WTC11 (cell line): Measurements from ENCODE around the gene RBMS1. TPM values are rescaled to one million over a fixed set of nuclear protein-coding genes. Genes with fewer than 3 reads are reported as not detected.

Experiments
- ATAC-seq: fragments of 200-7000 bp; cut with Tn5 transposase; 2 replicates; pipeline ENCODE4 v1.10.0; 2021; ENCODE audit warnings: mild to moderate bottlenecking, moderate library complexity
- CTCF ChIA-PET: fragments of 300-600 bp; sonication (Branson Sonifier 250); formaldehyde crosslinking; loops from one replicate; lab custom pipeline; 2021; ENCODE audit warnings: antibody characterized with exemption; lab: Charles Lee
- POLR2A ChIA-PET: fragments of 350-600 bp; sonication (Branson Sonifier 250); formaldehyde crosslinking; loops from one replicate; lab custom pipeline; 2021; ENCODE audit warnings: antibody characterized with exemption; lab: Charles Lee
- DNase-seq: peaks from one replicate; pipeline ENCODE4 v3.0.0; 2021; ENCODE audit warnings: low spot score
- H3K27ac Mint-ChIP-seq: 2 replicates; pipeline ENCODE4 v1.8.0; 2021; ENCODE audit warnings: mixed read lengths
- H3K27me3 Mint-ChIP-seq: 2 replicates; pipeline ENCODE4 v1.8.0; 2021; ENCODE audit warnings: low read depth, mild to moderate bottlenecking, moderate library complexity, mixed read lengths
- H3K36me3 Mint-ChIP-seq: 2 replicates; pipeline ENCODE4 v1.8.0; 2021; ENCODE audit warnings: mixed read lengths
- H3K4me1 Mint-ChIP-seq: 2 replicates; pipeline ENCODE4 v1.8.0; 2022; ENCODE audit warnings: mixed read lengths
- H3K4me3 Mint-ChIP-seq: 2 replicates; pipeline ENCODE4 v1.8.0; 2021; ENCODE audit warnings: mild to moderate bottlenecking, moderate library complexity, mixed read lengths
- H3K9me3 Mint-ChIP-seq: 2 replicates; pipeline ENCODE4 v1.8.0; 2021; ENCODE audit warnings: mixed read lengths
- AR ChIP-seq: fragments of 250-450 bp; sonication (Bioruptor Pico); IDR thresholded peaks from 2 replicates; pipeline ENCODE4 v1.9.0; 2021; ENCODE audit warnings: mild to moderate bottlenecking
- ARID4B ChIP-seq: sonication (generic); formaldehyde crosslinking; IDR thresholded peaks from 2 replicates; pipeline ENCODE4 v1.8.0; 2023; ENCODE audit warnings: missing genetic modification reagents, mild to moderate bottlenecking, borderline replicate concordance
- ATF2 ChIP-seq: sonication (generic); formaldehyde crosslinking; IDR thresholded peaks from 2 replicates; pipeline ENCODE4 v1.8.1; 2022; ENCODE audit warnings: low read depth, missing genetic modification reagents, borderline replicate concordance
- ATF6 ChIP-seq: sonication (generic); formaldehyde crosslinking; IDR thresholded peaks from 2 replicates; pipeline ENCODE4 v1.8.1; 2023; ENCODE audit warnings: mild to moderate bottlenecking, missing genetic modification reagents
- CREM ChIP-seq: sonication (generic); formaldehyde crosslinking; IDR thresholded peaks from 2 replicates; pipeline ENCODE4 v1.8.1; 2022; ENCODE audit warnings: mild to moderate bottlenecking, missing genetic modification reagents, moderate library complexity
- E2F4 ChIP-seq: sonication (generic); formaldehyde crosslinking; IDR thresholded peaks from 2 replicates; pipeline ENCODE4 v1.8.1; 2022; ENCODE audit warnings: low read depth, mild to moderate bottlenecking, moderate library complexity, missing genetic modification reagents, borderline replicate concordance
- EMX1 ChIP-seq: fragments of 250-450 bp; sonication (Bioruptor Pico); IDR thresholded peaks from 2 replicates; pipeline ENCODE4 v1.8.0; 2021; ENCODE audit warnings: mild to moderate bottlenecking
- FOXK1 ChIP-seq: sonication (generic); formaldehyde crosslinking; IDR thresholded peaks from 2 replicates; pipeline ENCODE4 v1.8.0; 2022; ENCODE audit warnings: mild to moderate bottlenecking, moderate library complexity, missing genetic modification reagents
- JAZF1 ChIP-seq: fragments of 250-450 bp; sonication (Bioruptor Pico); IDR thresholded peaks from 2 replicates; pipeline ENCODE4 v1.9.0; 2021; ENCODE audit warnings: moderate library complexity, mild to moderate bottlenecking, inconsistent platforms
- JUN ChIP-seq: sonication (generic); formaldehyde crosslinking; IDR thresholded peaks from 2 replicates; pipeline ENCODE4 v1.8.0; 2023; ENCODE audit warnings: mild to moderate bottlenecking, missing genetic modification reagents
- MAX ChIP-seq: sonication (generic); formaldehyde crosslinking; IDR thresholded peaks from 2 replicates; pipeline ENCODE4 v1.8.0; 2022; ENCODE audit warnings: mild to moderate bottlenecking, missing genetic modification reagents
- NR3C1 ChIP-seq: sonication (generic); formaldehyde crosslinking; conservative IDR thresholded peaks from 2 replicates; pipeline ENCODE4 v1.8.1; 2023; ENCODE audit warnings: low read depth, mild to moderate bottlenecking, missing genetic modification reagents
- RELA ChIP-seq: sonication (generic); formaldehyde crosslinking; IDR thresholded peaks from 2 replicates; pipeline ENCODE4 v1.8.1; 2022; ENCODE audit warnings: missing genetic modification reagents, mild to moderate bottlenecking, borderline replicate concordance
- STAT6 ChIP-seq: sonication (generic); formaldehyde crosslinking; conservative IDR thresholded peaks from 2 replicates; pipeline ENCODE4 v1.8.1; 2023; ENCODE audit warnings: mild to moderate bottlenecking, low read depth, missing genetic modification reagents, moderate library complexity
- USF1 ChIP-seq: sonication (generic); formaldehyde crosslinking; IDR thresholded peaks from 2 replicates; pipeline ENCODE4 v1.8.0; 2022; ENCODE audit warnings: mild to moderate bottlenecking, missing genetic modification reagents
- ZNF219 ChIP-seq: sonication (generic); formaldehyde crosslinking; IDR thresholded peaks from 2 replicates; pipeline ENCODE4 v1.8.0; 2023; ENCODE audit warnings: missing genetic modification reagents, mild to moderate bottlenecking, borderline replicate concordance
- ZNF425 ChIP-seq: fragments of 250-450 bp; sonication (Bioruptor Pico); conservative IDR thresholded peaks from 2 replicates; pipeline ENCODE4 v1.9.0; 2021; ENCODE audit warnings: mild to moderate bottlenecking
- total RNA-seq: library from RNA; stranded (reverse); gene quantifications from 3 replicates; pipeline ENCODE4 v1.2.3, GENCODE V29; 2021

Gene RBMS1
- total RNA-seq, 1 experiment from 2014 or later, result 56.3 TPM

- Mint-ChIP-seq H3K27me3 (no peaks in the 10 kb centered on the region), H3K9me3 (peaks cover 10% of the 10 kb centered on the region), H3K4me3 (no peak overlapping the region), H3K27ac (peak overlapping the region; percentile 78), H3K36me3 (peaks cover 9% of the 10 kb centered on the region), H3K4me1 (peaks cover 48% of the 10 kb centered on the region)
- ChIA-PET CTCF (interaction anchor here (1.2 kb wide), 1 partner anchor 36 kb away, joined by 9 read pairs; no protein-coding TSS in a partner anchor), POLR2A (no interaction called here)
- DNase-seq, result no peak
- ATAC-seq, result peak; percentile 84
- no peak for TF ChIP-seq AR (CRISPR knock-in tag)
- TF ChIP-seq STAT6, result no peak
- TF ChIP-seq JAZF1 (CRISPR knock-in tag), result no peak
- no peak for TF ChIP-seq ZNF425 (CRISPR knock-in tag)
- TF ChIP-seq CREM, result no peak
- no peak for TF ChIP-seq RELA (CRISPR knock-in tag)
- no peak for TF ChIP-seq ZNF219
- TF ChIP-seq FOXK1 (CRISPR knock-in tag), result no peak
- no peak for TF ChIP-seq E2F4 (CRISPR knock-in tag)
- no peak for TF ChIP-seq USF1 (CRISPR knock-in tag)
- TF ChIP-seq NR3C1 (CRISPR knock-in tag), result no peak
- TF ChIP-seq MAX (CRISPR knock-in tag), result no peak
- no peak for TF ChIP-seq JUN (CRISPR knock-in tag)
- no peak for TF ChIP-seq ARID4B (CRISPR knock-in tag)
- no peak for TF ChIP-seq ATF6 (CRISPR knock-in tag)
- TF ChIP-seq ATF2 (CRISPR knock-in tag), result no peak
- TF ChIP-seq EMX1, result no peak
Measured at GRCh38 chr2:160360089-160360757, 133.4 kb downstream of the RBMS1 start.
